COLO668 (cell line): ENCODE data around the gene TRNAU1AP.
"Not testable (repeated sequence)": the region's sequence is repeated elsewhere in the genome, so short reads cannot be mapped to it uniquely, and the experiment has no call there.

ENCODE experiments used
- DNase-seq: peaks from one replicate; lab custom pipeline; 2025; ENCODE audit not compliant: unreplicated experiment; lab: John Stamatoyannopoulos, UW

The TRNAU1AP gene

DNA sequence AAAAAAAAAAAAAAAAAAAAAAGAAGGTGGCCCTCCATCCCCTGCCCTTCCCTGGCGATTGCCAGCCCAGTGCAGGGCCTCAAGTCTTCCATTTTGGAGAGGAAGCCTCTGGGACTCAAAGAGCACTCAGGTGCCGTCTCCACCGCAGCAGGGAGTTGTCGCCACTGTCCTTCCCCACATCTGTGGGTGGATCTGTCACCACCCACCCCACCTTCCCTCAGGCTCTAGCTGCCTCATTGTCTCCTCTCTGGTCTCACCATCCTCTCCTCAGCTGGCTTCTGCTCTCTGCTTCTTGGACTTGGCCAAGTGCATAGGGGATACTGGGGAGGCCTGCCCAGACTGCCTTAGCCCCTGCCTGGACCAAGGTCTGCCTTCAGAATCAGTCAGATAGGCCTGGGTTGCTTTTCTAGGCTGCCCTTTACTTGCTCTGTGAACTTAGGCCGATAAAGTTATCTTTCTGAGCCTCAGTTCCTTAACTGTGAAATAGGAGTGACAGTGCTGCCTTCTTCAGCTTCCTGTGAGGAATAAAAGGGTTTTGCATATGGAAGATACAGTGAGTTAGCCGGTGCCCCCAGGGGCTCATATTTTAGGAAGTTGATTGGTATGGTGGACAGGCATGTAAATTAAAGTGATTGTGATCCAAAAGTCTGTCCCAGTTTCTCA, 31.3 kb upstream of the TRNAU1AP start:
- DNase-seq: no peak

DNA sequence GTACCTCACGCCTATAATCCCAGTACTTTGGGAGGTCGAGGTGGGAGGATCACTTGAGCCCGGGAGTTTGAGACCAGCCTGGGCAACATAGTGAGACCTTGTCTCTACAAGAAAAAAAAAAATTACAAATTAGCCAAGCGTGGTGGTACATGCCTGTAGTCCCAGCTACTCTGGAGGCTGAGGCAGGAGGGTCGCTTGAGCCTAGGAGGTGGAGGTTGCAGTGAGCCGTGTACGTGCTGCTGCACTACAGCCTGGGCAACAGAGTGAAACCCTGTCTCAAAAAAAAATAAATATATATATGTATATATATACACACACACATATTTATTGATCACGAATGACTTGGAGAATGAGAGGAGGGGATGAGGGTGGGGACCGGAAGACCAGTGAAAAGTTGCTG, 30.3 kb upstream of the TRNAU1AP start:
- not testable (repeated sequence) for DNase-seq

DNA sequence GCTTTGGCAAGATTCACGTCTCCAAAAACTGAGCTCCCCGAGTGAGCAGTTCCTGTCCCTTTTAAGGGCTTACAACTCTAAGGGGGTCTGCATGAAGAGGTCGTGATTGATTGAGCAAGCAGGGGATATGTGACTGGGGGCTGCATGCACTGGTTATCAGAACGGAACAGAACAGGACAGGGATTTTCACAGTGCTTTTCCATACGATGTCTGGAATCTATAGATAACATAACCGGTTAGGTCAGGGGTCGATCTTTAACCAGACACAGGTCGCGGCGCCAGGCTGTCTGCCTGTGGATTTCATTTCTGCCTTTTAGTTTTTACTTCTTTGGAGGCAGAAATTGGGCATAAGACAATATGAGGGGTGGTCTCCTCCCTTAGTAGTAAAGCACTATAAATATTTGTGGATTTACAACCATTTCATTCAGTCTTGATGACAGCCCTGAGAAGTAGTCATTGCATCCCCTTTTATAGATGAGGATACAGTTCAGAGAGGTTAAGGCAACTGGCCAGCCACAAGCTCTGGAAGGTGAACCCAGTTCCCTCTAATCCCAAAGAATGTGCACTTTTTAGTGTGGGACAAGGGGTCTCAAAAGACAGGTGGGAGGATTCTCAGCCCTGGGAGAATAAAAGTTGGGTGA, 27.8 kb upstream of the TRNAU1AP start:
- not testable (repeated sequence) for DNase-seq

DNA sequence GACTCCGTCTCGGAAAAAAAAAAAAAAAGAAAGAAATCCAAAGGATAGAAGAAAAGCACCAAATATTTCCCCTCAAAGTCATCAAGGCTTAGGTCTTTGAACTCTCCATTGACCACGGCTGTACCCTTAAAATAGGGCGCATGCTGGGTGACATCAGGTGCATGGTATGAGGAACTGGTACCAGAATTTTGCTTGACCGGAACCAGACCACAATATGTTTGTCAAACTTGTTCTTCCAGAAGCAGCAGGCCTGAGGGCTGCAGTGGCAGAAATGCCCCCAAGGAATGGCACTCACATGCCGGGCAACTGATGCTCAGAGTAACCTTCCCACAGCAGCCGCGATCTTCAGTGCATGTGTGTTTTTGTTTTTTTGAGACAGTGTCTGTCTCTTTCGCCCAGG, 26.0 kb upstream of the TRNAU1AP start:
- no peak for DNase-seq

DNA sequence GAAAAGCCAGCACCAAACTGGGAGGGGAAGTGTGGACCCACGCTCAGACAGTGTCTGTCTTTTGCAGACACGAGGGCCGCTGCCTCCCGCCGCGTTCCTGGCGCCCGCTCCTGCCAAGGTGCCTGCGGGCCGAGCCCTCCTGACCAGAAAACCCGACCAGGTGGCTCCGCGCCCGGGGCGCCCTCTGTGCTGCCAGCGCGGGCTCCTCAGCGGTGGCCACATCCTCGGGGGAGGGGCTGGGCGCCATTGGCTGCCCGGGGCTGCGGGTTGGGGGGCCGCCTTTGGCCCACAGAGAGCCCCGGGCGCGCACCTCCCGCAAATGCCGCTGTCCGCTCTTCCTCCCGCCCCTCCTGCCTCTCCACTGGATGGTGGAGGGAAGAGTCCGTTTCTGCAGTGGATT, 22.4 kb upstream of the TRNAU1AP start:
- DNase-seq: no peak

DNA sequence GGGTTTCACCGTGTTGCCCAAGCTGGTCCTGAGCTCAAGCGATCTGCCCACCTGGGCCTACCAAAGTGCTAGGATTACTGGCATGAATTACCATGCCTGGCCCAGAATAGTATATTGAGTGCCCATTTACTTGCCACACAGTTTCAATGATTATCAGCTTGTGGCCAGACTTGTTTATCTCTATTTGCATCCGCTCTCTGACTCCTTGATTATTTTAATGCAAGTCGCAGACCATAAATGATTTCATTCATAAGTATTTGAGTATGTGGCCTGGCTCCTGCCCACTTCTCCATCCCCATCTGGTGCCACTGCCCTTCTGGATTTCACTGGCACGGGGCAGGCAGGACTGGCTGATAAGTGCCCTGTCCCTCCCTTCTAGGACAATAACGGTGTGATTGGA, 18.2 kb upstream of the TRNAU1AP start:
- DNase-seq: no peak

DNA sequence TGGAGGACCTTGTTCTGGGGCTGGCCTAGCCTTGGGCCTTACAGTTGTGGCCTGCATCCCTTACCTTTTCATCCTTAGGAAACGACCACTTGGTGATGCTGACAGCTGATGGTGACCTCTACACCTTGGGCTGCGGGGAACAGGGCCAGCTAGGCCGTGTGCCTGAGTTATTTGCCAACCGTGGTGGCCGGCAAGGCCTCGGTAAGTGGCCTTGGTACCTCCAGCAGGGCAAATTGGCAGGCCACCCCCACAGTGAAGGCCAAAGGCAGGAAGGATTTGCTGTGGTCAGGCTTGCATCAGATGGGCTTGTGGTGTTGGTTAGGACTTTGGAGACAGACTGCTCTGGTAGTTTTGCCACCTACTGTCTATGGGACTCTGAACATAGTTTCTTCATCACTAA, 17.7 kb upstream of the TRNAU1AP start:
- no peak for DNase-seq

DNA sequence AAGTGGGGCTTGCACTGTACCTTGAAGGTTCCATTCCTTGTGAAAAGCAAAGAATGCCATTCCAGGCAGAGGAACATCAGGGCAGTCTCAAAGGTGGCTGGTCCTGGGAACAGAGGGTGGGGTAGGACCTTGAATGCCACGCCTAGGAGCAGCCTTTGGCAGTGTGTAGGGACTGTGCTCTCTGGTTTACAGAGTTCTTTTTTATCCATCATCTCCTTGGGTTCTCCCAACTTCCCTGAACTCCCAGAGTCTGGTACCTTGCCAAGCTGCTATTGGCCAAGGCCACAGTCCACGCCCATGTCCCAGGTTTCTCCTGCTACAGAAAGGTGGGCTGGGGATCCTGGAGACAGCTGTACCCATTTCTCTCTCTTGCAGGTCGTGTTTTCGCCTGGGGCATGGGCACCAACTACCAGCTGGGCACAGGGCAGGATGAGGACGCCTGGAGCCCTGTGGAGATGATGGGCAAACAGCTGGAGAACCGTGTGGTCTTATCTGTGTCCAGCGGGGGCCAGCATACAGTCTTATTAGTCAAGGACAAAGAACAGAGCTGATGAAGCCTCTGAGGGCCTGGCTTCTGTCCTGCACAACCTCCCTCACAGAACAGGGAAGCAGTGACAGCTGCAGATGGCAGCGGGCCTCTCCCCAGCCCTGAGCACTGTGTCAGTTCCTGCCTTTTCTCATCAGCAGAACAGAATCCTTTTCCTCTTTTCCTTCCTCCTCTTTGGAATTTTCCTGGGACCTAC, 15.3 kb upstream of the TRNAU1AP start:
- DNase-seq: no peak

DNA sequence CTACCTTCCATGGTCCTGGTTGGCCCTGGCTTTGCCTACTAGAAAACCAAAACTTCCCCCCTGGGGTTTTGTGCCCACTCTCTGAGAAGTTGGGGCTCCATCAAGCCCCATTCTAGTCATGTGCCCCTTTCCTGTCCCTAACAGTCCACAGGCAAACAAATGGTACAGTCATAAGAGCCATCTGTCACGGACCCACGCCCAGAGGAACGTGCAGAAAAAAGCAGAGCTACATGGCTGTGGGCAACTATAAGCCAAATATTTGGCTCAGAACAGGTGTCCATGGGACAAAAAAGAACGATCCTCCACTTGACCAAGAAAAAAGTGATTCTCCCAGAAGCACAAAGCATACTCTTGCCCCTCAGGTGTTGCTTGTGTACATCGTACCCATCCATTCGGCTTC, 14.6 kb upstream of the TRNAU1AP start:
- DNase-seq: no peak

DNA sequence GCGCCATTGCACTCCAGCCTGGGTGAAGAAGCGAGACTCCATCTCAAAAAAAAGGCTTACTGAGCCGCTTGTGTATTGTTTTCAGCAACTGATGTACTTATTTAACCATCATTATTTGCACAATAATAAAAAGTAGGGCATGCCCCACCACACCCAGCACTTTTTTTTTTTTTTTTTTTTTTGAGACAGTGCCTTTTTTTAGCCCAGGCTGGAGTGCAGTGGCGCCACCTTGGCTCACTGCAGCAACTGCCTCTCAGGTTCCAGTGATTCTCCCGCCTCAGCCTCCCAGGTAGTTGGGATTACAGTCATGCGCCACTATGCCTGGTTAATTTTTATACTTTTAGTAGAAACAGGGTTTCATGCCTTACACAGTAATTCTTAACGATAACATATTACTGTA, 12.2 kb upstream of the TRNAU1AP start:
- no peak for DNase-seq

DNA sequence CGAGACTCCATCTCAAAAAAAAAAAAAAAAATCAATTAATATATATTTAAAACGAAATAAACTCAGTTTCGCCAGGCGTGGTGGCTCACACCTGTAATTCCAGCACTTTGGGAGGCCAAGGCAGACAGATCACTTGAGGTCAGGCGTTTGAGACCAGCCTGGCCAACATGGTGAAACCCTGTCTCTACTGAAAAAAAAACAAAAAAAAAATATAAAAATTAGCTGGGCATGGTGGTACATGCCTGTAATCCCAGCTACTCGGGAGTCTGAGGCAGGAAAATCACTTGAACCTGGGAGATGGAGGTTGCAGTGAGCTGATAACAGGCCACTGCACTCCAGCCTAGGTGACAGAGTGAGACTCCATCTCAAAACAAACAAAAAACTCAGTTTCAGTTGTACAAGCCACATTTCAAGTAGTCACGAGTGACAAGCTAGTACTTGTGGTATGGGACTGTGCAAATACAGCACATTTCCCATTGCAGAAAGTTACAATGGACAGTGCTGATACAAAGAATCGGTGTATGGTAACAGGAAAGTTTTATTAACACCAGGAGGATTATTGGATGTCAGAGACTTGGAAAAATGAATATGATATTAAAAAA, 11.4 kb upstream of the TRNAU1AP start:
- not testable (repeated sequence) for DNase-seq

DNA sequence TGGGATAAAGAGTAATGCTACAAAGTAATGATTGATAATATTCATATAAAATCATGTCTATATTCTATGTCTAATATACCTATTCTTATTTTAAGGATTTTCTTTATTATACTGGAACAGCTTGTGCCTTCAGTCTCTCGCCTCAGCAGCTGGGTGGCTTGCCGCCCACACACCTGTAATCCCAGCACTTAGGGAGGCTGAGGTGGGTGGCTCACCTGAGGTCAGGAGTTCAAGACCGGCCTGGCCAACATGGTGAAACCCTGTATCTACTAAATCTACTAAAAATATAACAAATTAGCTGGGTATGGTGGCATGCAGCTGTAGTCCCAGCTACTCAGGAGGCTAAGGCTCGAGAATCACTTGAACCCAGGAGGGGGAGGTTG, 7.6 kb upstream of the TRNAU1AP start:
- no peak for DNase-seq

DNA sequence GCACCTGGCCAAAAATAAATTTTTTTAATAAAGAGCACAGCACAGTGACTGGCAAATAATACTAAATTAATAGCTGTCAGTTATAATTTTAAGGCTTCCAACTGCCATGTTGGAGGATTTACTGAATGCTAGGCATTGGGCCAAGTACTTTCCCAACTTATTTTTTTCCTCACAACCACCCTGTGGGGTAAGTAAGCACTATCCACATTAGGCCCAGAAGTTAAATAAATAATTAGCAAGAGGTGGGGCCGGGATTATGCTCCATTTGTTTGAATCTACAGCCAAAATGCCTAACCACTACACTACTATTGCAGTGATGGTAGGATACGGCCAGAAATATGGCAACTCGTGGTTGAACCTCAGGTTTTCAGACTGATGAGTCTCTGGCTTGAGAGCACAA, 4.6 kb upstream of the TRNAU1AP start:
- no peak for DNase-seq

DNA sequence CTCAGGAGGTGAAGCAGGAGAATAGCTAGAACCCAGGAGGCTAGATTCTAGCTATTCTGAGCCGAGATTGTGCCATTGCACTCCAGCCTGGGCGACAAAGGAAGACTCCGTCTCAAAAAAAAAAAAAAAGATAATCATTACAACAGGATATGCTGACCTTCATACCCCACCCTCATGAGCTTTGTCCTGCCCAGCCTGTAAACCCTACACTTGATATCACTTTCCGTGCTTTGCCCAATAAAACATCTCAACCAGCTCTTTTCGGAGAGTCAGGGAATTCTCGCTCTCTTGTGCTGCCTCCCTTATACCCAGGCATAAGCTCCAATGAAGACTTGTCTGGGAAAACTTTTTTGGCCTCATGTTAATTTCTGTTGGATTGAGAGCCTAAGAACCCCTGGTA, 1.5 kb upstream of the TRNAU1AP start:
- no peak for DNase-seq

DNA sequence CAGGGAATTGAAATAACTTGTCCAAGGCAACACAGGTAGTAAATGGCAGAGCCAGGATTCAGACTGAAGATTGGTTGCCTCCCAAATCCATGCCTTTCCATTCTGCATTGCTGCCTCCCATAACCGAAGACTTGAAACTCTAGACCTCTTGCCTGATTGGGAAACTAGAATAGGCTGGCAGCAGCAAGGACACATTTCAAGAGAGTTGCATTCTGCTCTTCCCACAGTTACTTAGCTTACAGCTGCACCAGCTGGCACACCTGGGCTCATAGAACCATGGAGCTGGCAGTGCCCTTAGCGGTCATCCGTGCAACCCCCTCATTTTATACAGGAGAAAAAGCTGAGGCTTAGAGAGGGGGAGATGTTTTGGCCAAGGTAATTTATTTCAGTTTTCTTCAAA, 8.0 kb downstream of the TRNAU1AP start:
- DNase-seq: no peak

DNA sequence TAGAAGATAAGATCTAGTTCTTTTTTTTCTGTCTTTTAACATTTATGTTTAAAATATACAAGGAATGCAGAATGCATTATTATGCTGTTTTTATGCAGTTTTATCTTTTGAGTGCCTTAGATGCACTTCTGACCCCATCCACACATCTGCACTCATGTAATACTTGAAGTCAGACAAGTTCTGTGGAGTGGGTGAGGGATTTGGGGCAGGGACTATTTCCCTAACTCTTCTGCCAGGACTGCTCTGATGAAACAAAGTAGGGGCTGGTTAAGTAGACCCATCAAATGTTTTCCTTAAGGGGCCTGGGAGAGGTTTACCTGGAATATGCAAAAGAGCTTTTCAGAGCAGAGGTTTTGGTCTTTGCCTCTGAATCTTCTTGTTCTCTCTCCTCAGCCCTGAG, 11.4 kb downstream of the TRNAU1AP start:
- no peak for DNase-seq

DNA sequence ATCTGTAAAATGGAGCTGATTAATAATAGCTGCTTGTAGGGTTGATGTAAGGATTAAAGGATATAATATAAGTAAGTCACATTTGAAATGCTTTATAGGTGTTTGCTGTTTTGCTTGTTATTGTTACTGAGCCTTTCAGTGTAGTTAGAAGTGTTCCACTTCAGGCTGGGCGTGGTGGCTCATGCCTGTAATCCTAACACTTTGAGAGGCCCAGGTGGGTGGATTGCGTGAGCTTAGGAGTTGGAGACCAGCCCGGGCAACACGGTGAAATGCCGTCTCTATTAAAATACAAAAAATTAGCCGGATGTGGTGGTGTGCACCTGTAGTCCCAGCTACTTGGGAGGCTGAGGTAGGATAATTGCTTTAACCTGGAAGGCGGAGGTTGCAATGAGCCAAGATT, 12.2 kb downstream of the TRNAU1AP start:
- DNase-seq: no peak

DNA sequence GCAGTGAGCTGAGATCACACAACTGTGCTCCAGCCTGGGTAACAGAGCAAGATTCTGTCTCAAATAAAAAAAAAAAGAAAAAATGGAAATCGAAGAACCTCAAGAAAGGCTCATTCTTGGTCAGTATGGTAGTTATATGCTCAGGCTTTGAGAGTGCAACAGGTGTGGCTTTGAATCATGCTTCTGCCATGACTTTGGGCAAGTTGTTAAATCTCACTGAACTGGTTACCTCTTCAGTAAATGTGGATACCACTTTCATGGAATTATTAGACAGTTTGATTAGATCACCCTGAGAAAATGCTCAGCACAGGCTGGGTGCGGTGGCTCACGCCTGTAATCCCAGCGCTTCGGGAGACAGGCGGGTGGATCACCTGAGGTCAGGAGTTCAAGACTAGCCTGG, 12.8 kb downstream of the TRNAU1AP start:
- DNase-seq: no peak

DNA sequence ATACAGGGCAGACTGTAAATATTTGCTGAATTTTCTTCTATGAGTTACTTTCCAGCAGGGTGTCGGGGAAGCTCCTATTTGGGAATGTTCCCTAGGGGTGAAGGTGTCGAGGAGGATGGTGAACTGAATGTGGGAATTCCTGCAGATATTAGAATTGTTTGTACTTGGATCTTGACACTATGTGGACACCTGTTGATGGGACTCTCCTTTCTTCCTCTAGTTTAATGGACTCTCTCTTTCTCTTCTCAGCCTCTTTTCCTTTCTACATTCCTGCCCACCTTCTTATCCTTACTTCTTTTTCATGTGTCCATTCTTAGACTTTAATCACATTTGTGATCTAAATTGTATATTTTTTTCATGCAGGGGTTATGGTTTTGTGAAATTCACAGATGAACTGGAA, 14.0 kb downstream of the TRNAU1AP start:
- DNase-seq: no peak

DNA sequence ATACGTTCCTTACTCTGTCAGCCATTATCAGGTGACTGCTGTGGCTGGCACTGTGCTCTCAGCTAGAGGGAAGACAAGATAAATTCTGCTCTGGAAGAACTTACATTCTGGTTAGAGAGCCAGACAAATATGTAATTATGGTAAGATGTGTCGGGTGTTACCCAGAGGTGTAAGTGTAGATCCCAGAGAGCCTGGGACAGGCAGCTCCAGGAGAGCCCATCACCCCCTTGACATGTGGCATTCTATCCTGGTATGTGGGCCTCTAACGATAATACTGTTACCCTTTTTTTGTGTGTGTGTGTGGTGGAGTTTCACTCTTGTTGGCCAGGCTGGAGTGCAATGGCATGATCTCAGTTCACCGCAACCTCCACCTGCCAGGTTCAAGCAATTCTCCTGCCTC, 19.0 kb downstream of the TRNAU1AP start:
- no peak for DNase-seq

DNA sequence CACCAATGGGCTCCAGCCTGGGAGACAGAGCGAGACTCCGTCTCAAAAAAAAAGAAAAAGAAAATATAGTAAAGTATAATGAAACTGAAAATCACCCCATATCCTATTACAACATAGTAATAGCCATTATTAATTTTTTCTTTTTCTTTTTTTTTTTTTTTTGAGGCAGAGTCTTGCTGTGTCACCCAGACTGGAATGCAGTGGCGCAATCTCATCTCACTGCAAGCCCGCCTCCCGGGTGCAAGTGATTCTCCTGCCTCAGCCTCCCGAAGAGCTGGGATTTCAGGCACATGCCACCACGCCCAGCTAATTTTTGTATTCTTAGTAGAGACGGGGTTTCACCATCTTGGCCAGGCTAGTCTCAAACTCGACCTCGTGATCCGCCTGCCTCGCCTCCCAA, 20.0 kb downstream of the TRNAU1AP start:
- not testable (repeated sequence) for DNase-seq

DNA sequence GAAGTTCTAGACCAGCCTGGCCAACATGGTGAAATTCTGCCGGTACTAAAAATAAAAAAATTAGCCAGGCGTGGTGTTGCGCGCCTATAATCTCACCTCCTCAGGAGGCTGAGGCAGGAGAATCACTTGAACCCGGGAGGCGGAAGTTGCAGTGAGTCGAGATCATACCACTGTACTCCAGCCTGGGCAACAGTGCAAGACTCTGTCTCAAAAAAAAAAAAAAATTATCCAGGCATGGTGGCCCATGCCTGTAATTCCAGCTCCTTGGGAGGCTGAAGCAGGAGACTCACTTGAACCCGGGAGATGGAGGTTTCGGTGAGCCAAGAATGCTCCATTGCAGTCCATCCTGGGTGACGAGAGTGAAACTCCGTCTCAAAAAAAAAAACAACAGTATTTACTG, 20.7 kb downstream of the TRNAU1AP start:
- no peak for DNase-seq
